A549 (cell line): ENCODE data around the gene RIN3. TPM values are rescaled to one million over a fixed set of nuclear protein-coding genes. Genes with fewer than 3 reads are reported as not detected.
A peak's percentile ranks its signal among the peaks of the same experiment; 100 is the strongest.

Experiments
- ATAC-seq, 2 experiments: fragments of 200-7000 bp in 1 of 2; fragments of >200 bp in 1 of 2; cut with Nextera tagmentation in 1 of 2; cut with Tn5 transposase in 1 of 2; 3 replicates each; pipeline versions ENCODE4 v1.8.0 to v1.9.1; 2018 to 2020; ENCODE audit warnings: mild to moderate bottlenecking in 1 of 2, moderate library complexity in 1 of 2
- CTCF ChIA-PET: fragments of 300-600 bp; sonication (Branson Sonifier 250); formaldehyde crosslinking; extraction: SDS; loops from one replicate; lab custom pipeline; 2021; ENCODE audit warnings: antibody characterized with exemption, inconsistent platforms; lab: Yijun Ruan, JAX
- POLR2A ChIA-PET: fragments of 350-600 bp; formaldehyde crosslinking; extraction: SDS; loops from one replicate; lab custom pipeline; 2021; ENCODE audit warnings: antibody characterized with exemption, inconsistent platforms; lab: Yijun Ruan, JAX
- DNase-seq, 2 experiments: peaks; one replicate each; pipeline versions ENCODE4 v3.0.0 to v3.0.0-alpha.2; 2011 to 2016; ENCODE audit warnings: low read depth in 1 of 2, low spot score in 1 of 2
- FAIRE-seq: peaks from 2 replicates; lab custom pipeline; 2011; peaks lifted over from hg19 to GRCh38; lab: Jason Lieb, UNC
- H3K27ac ChIP-seq, 2 experiments: fragments of >200 bp; sonication (Bioruptor Twin); formaldehyde crosslinking; 3 replicates each; pipeline ENCODE4 v1.5.1; 2016 to 2017
- H3K4me1 ChIP-seq: fragments of >200 bp; sonication (Bioruptor Twin); formaldehyde crosslinking; 3 replicates; pipeline ENCODE4 v1.6.1; 2016
- H3K4me2 ChIP-seq: fragments of >200 bp; sonication (Bioruptor Twin); formaldehyde crosslinking; 3 replicates; pipeline ENCODE4 v1.6.1; 2016
- H3K4me3 ChIP-seq: fragments of >200 bp; sonication (Bioruptor Twin); formaldehyde crosslinking; 3 replicates; pipeline ENCODE4 v1.5.1; 2016
- H3K9me3 ChIP-seq: fragments of >200 bp; sonication (Bioruptor Twin); formaldehyde crosslinking; 3 replicates; pipeline ENCODE4 v1.6.1; 2016
- BHLHE40 ChIP-seq: IDR thresholded peaks from 2 replicates; pipeline ENCODE4 v1.6.1; 2012; ENCODE audit warnings: low read depth, low read length, inconsistent platforms
- CBX8 ChIP-seq: fragments of 200-600 bp; sonication (generic); IDR thresholded peaks from 2 replicates; pipeline ENCODE4 v1.6.1; 2016
- EP300 ChIP-seq, 2 experiments: fragments of >200 bp; sonication (Bioruptor Twin); formaldehyde crosslinking; IDR thresholded peaks; 2 replicates in 1 of 2; 3 replicates in 1 of 2; pipeline ENCODE4 v1.6.1; 2016 to 2017
- FOSB ChIP-seq: fragments of 250-450 bp; sonication (Bioruptor Pico); IDR thresholded peaks from 2 replicates; pipeline ENCODE4 v1.5.0; 2020; ENCODE audit warnings: mild to moderate bottlenecking, moderate library complexity
- HDAC2 ChIP-seq: fragments of 200-600 bp; sonication (generic); IDR thresholded peaks from 2 replicates; pipeline ENCODE4 v1.6.1; 2016
- HEYL ChIP-seq: fragments of 250-450 bp; sonication (Bioruptor Pico); IDR thresholded peaks from 2 replicates; pipeline ENCODE4 v1.8.0; 2021; ENCODE audit warnings: mild to moderate bottlenecking, moderate library complexity
- HOXA7 ChIP-seq: fragments of 250-450 bp; sonication (Bioruptor Pico); IDR thresholded peaks from 2 replicates; pipeline ENCODE4 v1.5.0; 2020; ENCODE audit warnings: mild to moderate bottlenecking, moderate library complexity
- KDM1A ChIP-seq: fragments of 200-600 bp; sonication (generic); IDR thresholded peaks from 2 replicates; pipeline ENCODE4 v1.6.1; 2016; ENCODE audit warnings: low read depth, mild to moderate bottlenecking
- KDM5A ChIP-seq: fragments of 200-600 bp; sonication (generic); IDR thresholded peaks from 2 replicates; pipeline ENCODE4 v1.6.1; 2016; ENCODE audit warnings: antibody characterized with exemption, mild to moderate bottlenecking
- MAZ ChIP-seq: fragments of 150-350 bp; IDR thresholded peaks from 2 replicates; pipeline ENCODE4 v1.6.1; 2014; ENCODE audit warnings: antibody characterized with exemption, low read depth, low read length, borderline replicate concordance
- NFE2L2 ChIP-seq: fragments of 150-350 bp; conservative IDR thresholded peaks from 2 replicates; pipeline ENCODE4 v1.6.1; 2014; ENCODE audit warnings: low read length
- NPAS2 ChIP-seq: fragments of 250-450 bp; sonication (Bioruptor Pico); IDR thresholded peaks from 2 replicates; pipeline ENCODE4 v1.8.0; 2022; ENCODE audit warnings: mild to moderate bottlenecking, moderate library complexity, borderline replicate concordance
- POLR2A ChIP-seq: IDR thresholded peaks from 2 replicates; pipeline ENCODE4 v1.6.1; 2012; ENCODE audit warnings: mild to moderate bottlenecking, low read length
- POLR2AphosphoS2 ChIP-seq: conservative IDR thresholded peaks from 2 replicates; pipeline ENCODE4 v1.6.1; 2012; ENCODE audit warnings: low read length, improper control_type of control experiment, inconsistent platforms
- SMC3 ChIP-seq: fragments of >200 bp; sonication (Bioruptor Twin); formaldehyde crosslinking; IDR thresholded peaks from 3 replicates; pipeline ENCODE4 v1.6.1; 2018; ENCODE audit warnings: inconsistent platforms
- TFCP2L1 ChIP-seq: fragments of 250-450 bp; sonication (Bioruptor Pico); IDR thresholded peaks from 2 replicates; pipeline ENCODE4 v1.5.0; 2021; ENCODE audit warnings: mild to moderate bottlenecking
- ZFP36 ChIP-seq: fragments of 450-650 bp; IDR thresholded peaks from 2 replicates; pipeline ENCODE4 v1.6.1; 2014; ENCODE audit warnings: borderline replicate concordance; ENCODE audit not compliant: partially characterized antibody
- ZNF302 ChIP-seq: fragments of 250-450 bp; sonication (Bioruptor Pico); IDR thresholded peaks from 2 replicates; pipeline ENCODE4 v1.9.0; 2021; ENCODE audit warnings: inconsistent platforms, mild to moderate bottlenecking, moderate library complexity
- WGBS: methylation state at CpG from one replicate; pipeline ENCODE4 v1.1.6; 2017; ENCODE audit errors: missing lambda C conversion rate; 5-methylcytosine and 5-hydroxymethylcytosine counted together
- polyA plus RNA-seq, 4 experiments: library from polyadenylated mRNA; depleted of rRNA in 3 of 4; stranded (reverse); fragments of >200 nt; fragmentation: RNase III in 1 of 4; extraction: RNeasy Plus Mini Kit Qiagen cat#74134 plus additional on column Dnase treatment in 1 of 4; gene quantifications; 2 replicates in 3 of 4; 3 replicates in 1 of 4; pipeline ENCODE4 v1.2.3, GENCODE V29; 2011 to 2017
- TF ChIP-seq, protein P1 (sequence below): fragments of >200 bp; sonication (Bioruptor Twin); formaldehyde crosslinking; IDR thresholded peaks from 3 replicates; pipeline ENCODE4 v1.5.1; 2016
- TF ChIP-seq, protein P2 (sequence below): IDR thresholded peaks from 2 replicates; pipeline ENCODE4 v1.6.1; 2012
- TF ChIP-seq, protein P3 (sequence below): IDR thresholded peaks from 2 replicates; pipeline ENCODE4 v1.6.1; 2012
- TF ChIP-seq, protein P4 (sequence below): fragments of 200-600 bp; sonication (generic); IDR thresholded peaks from 2 replicates; pipeline ENCODE4 v1.6.1; 2016; ENCODE audit warnings: antibody characterized with exemption, mild to moderate bottlenecking, moderate library complexity
- TF ChIP-seq, protein P5 (sequence below): IDR thresholded peaks from 2 replicates; pipeline ENCODE4 v1.6.1; 2012; ENCODE audit warnings: low read depth, borderline replicate concordance

The RIN3 gene
- polyA plus RNA-seq, 2 of the 4 experiments (the other 2 are of a cell fraction), result 5.6 to 14.5 TPM

DNA sequence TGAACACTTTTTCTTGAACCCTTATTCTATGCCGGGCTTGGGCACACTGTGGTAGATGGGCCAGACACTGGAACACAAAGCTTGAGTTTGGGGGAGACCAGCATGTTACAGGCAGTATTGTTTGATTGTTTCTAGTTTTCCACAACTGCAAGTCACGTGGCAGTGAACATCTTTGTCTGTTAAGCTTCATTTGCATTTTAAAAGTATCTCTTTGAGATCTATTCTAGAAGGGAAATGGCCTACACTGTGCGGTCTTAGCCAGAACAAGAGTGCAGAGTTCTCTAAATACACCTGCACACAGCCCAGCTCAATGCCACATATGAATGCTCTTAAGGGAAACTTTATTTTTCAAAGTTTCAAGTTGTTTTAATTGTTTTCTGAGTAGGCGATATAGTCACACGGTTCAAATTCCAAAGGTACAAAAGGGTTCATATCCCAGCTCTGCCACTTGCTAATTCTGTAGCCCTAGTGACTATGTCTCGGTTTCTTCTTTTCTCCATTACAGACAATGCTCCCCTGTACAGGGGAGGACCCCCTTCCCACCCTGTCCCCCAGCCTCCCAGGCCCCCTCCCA is 24.9 kb downstream of the RIN3 start:
- Histone ChIP-seq H3K4me1 (peaks cover 44% of the 10 kb centered on the region), H3K4me2 (no peak overlapping the region), H3K4me3 (no peak overlapping the region), H3K9me3 (no peaks in the 10 kb centered on the region), H3K27ac (peak overlapping the region in 1 of 2 experiments; percentile 90; a peak in 3 of 6 replicates)
- FAIRE-seq (no peak), ATAC-seq (no peak), DNase-seq (no peak)
- TF ChIP-seq KDM5A, result no peak
- TF ChIP-seq, protein P1, sequence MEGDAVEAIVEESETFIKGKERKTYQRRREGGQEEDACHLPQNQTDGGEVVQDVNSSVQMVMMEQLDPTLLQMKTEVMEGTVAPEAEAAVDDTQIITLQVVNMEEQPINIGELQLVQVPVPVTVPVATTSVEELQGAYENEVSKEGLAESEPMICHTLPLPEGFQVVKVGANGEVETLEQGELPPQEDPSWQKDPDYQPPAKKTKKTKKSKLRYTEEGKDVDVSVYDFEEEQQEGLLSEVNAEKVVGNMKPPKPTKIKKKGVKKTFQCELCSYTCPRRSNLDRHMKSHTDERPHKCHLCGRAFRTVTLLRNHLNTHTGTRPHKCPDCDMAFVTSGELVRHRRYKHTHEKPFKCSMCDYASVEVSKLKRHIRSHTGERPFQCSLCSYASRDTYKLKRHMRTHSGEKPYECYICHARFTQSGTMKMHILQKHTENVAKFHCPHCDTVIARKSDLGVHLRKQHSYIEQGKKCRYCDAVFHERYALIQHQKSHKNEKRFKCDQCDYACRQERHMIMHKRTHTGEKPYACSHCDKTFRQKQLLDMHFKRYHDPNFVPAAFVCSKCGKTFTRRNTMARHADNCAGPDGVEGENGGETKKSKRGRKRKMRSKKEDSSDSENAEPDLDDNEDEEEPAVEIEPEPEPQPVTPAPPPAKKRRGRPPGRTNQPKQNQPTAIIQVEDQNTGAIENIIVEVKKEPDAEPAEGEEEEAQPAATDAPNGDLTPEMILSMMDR, result no peak
- ChIA-PET CTCF (interaction anchor here (0.8 kb wide), 1 partner anchor 148 kb away, joined by 3 read pairs; no protein-coding TSS in a partner anchor), POLR2A (no interaction called here)
- 86% methylated on average over 6 of the region's 6 CpGs for WGBS

DNA sequence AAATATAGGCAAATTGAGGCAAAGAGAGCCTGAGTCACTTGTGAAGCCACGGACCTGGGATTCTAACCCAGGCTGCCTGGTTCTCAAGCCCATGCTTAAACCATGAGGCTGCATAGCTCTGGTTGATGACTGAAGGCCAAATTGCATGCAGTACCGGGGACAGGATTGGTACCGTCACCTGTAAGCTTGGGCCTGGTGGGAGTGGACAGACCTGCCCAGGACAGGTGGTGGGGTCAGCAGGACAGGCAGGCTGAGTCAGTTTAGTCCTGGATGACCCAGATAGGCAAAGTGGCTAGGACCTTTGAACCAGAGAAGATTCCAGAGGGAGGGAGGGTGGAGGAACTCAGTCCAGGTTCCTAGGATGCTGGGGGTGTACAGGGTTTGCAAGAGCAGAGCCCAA is 25.8 kb downstream of the RIN3 start:
- ChIA-PET POLR2A (no interaction called here), CTCF (no interaction called here)
- peak overlapping the region; percentile 64; the same call in 1 of the 3 replicates for H3K4me2 ChIP-seq
- H3K9me3 ChIP-seq, result no peaks in the 10 kb centered on the region
- no peak overlapping the region for H3K4me3 ChIP-seq
- peak overlapping the region; percentile 80 to 90 for H3K27ac ChIP-seq
- H3K4me1 ChIP-seq, result peaks cover 53% of the 10 kb centered on the region
- ATAC-seq, result no peak
- 93% methylated on average over 3 of the region's 3 CpGs for WGBS
- FAIRE-seq, result no peak
- no peak for TF ChIP-seq ZFP36
- no peak for TF ChIP-seq POLR2A
- TF ChIP-seq NFE2L2, result no peak
- no peak for DNase-seq

DNA sequence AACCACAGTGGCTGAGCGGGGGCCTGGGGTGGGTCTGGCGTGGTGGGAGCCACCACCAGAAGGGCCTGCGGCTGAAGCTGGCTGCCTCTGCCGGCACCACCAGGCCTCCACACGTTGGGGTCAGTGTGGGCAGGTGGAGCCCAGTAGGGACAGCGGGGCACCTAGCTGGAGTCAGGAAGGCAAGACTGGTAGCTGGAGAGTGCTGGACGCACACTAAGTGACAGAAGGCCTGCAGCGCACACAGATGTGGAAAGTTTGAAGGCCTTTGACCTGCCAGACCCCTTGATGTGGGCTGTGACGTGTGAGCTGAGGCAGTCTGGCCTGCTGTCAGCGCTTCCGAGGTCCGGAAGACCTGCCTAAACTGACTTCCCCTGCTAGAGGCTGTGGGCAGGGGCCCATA is 26.3 kb downstream of the RIN3 start:
- peak overlapping the region; percentile 80 to 90 for H3K27ac ChIP-seq
- H3K4me2 ChIP-seq, result peak overlapping the region; percentile 64
- CTCF ChIA-PET, result no interaction called here
- H3K9me3 ChIP-seq, result no peaks in the 10 kb centered on the region
- no peak overlapping the region for H3K4me3 ChIP-seq
- peaks cover 58% of the 10 kb centered on the region for H3K4me1 ChIP-seq
- DNase-seq (no peak), ATAC-seq (peak in 1 of 2 experiments; percentile 14; a peak in 1 of 6 replicates), FAIRE-seq (no peak)
- TF ChIP-seq EP300 (IDR thresholded peaks at IDR 0.05) (no peak), POLR2AphosphoS2 (no peak), NPAS2 (no peak)
- POLR2A ChIA-PET, result no interaction called here
- 85% methylated on average over 9 of the region's 12 CpGs for WGBS

DNA sequence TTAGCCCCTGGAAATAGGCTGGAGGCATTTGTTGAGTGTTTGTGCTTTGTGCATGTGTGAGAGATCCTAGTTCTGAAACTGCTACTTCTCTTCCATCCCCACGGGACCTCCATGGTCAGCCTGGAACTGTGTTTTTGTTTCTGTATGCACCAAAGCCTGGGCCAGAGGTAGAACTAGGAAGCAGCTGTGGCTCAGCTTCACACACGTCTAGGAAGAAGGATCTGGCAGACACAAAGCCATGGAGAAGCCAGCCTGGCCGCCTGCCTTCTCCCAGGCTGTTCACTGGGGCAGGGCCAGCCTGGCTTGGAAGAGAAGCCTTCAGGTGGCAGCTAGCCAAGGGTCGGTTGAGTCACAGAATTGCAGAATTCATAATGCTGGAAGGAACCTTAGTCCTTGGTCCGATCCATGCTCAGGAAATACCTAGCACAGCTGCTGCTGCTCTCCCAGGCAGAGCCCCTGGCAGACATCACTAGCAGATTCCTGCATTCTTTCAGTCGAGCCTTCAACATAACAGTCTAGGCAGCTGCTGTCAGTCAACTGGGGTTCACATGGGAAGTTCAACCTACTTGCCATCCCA is 27.0 kb downstream of the RIN3 start:
- 4% methylated on average over 6 of the region's 6 CpGs for WGBS
- peaks cover 63% of the 10 kb centered on the region for H3K4me1 ChIP-seq
- ATAC-seq, result peak; percentile 88 to 91
- peak overlapping the region; percentile 64 for H3K4me2 ChIP-seq
- ChIA-PET POLR2A (interaction anchor here (0.7 kb wide), 1 partner anchor 59 kb away, joined by 3 read pairs; no protein-coding TSS in a partner anchor), CTCF (interaction anchor here (0.5 kb wide), 1 partner anchor 158 kb away, joined by 3 read pairs; no protein-coding TSS in a partner anchor)
- H3K9me3 ChIP-seq, result no peaks in the 10 kb centered on the region
- H3K4me3 ChIP-seq, result no peak overlapping the region
- peak overlapping the region; percentile 80 to 90 for H3K27ac ChIP-seq
- peak; percentile 78 for FAIRE-seq
- DNase-seq, result peak; percentile 77 to 90
- TF ChIP-seq MAZ, result no peak
- no peak for TF ChIP-seq TFCP2L1 (CRISPR knock-in tag)
- no peak for TF ChIP-seq KDM1A
- TF ChIP-seq FOSB (CRISPR knock-in tag), result no peak
- TF ChIP-seq, protein P2, sequence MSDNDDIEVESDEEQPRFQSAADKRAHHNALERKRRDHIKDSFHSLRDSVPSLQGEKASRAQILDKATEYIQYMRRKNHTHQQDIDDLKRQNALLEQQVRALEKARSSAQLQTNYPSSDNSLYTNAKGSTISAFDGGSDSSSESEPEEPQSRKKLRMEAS, result peak; percentile 70
- TF ChIP-seq CBX8, result no peak
- TF ChIP-seq BHLHE40, result no peak
- TF ChIP-seq NPAS2, result no peak
- TF ChIP-seq HOXA7 (CRISPR knock-in tag), result no peak
- TF ChIP-seq, protein P3, sequence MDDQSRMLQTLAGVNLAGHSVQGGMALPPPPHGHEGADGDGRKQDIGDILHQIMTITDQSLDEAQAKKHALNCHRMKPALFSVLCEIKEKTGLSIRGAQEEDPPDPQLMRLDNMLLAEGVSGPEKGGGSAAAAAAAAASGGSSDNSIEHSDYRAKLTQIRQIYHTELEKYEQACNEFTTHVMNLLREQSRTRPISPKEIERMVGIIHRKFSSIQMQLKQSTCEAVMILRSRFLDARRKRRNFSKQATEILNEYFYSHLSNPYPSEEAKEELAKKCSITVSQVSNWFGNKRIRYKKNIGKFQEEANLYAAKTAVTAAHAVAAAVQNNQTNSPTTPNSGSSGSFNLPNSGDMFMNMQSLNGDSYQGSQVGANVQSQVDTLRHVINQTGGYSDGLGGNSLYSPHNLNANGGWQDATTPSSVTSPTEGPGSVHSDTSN, result peak; percentile 81; the same call in 1 of the 2 replicates
- no peak for TF ChIP-seq HDAC2
- TF ChIP-seq HEYL, result no peak
- TF ChIP-seq, protein P4, sequence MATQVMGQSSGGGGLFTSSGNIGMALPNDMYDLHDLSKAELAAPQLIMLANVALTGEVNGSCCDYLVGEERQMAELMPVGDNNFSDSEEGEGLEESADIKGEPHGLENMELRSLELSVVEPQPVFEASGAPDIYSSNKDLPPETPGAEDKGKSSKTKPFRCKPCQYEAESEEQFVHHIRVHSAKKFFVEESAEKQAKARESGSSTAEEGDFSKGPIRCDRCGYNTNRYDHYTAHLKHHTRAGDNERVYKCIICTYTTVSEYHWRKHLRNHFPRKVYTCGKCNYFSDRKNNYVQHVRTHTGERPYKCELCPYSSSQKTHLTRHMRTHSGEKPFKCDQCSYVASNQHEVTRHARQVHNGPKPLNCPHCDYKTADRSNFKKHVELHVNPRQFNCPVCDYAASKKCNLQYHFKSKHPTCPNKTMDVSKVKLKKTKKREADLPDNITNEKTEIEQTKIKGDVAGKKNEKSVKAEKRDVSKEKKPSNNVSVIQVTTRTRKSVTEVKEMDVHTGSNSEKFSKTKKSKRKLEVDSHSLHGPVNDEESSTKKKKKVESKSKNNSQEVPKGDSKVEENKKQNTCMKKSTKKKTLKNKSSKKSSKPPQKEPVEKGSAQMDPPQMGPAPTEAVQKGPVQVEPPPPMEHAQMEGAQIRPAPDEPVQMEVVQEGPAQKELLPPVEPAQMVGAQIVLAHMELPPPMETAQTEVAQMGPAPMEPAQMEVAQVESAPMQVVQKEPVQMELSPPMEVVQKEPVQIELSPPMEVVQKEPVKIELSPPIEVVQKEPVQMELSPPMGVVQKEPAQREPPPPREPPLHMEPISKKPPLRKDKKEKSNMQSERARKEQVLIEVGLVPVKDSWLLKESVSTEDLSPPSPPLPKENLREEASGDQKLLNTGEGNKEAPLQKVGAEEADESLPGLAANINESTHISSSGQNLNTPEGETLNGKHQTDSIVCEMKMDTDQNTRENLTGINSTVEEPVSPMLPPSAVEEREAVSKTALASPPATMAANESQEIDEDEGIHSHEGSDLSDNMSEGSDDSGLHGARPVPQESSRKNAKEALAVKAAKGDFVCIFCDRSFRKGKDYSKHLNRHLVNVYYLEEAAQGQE, result no peak
- TF ChIP-seq ZFP36, result no peak
- TF ChIP-seq ZNF302 (CRISPR knock-in tag), result no peak
- TF ChIP-seq, protein P5, sequence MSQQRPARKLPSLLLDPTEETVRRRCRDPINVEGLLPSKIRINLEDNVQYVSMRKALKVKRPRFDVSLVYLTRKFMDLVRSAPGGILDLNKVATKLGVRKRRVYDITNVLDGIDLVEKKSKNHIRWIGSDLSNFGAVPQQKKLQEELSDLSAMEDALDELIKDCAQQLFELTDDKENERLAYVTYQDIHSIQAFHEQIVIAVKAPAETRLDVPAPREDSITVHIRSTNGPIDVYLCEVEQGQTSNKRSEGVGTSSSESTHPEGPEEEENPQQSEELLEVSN, result no peak
- 0 out of 3 replicates have a peak, but pooled peaks have one; percentile 19 for TF ChIP-seq SMC3
